GM23248 (cell line): ENCODE data around the gene USP20. TPM values are rescaled to one million over a fixed set of nuclear protein-coding genes. Genes with fewer than 3 reads are reported as not detected.

Experiments
- DNase-seq: peaks from one replicate; pipeline ENCODE4 v3.0.0-alpha.2; 2015
- H2AFZ ChIP-seq: fragments of 200-600 bp; sonication (generic); 2 replicates; pipeline ENCODE4 v1.6.1; 2016; ENCODE audit warnings: antibody characterized with exemption
- H3F3A ChIP-seq: fragments of 200-600 bp; sonication (generic); 2 replicates; pipeline ENCODE4 v1.6.1; 2016; ENCODE audit warnings: mild to moderate bottlenecking, antibody characterized with exemption, mixed run types; ENCODE audit not compliant: insufficient read depth
- H3K27ac ChIP-seq: fragments of 200-600 bp; sonication (generic); 2 replicates; pipeline ENCODE4 v1.5.1; 2016; ENCODE audit warnings: mild to moderate bottlenecking
- H3K27me3 ChIP-seq: fragments of 200-600 bp; sonication (generic); replicated peaks from 2 replicates; pipeline ENCODE4 v1.6.1; 2016; ENCODE audit warnings: mild to moderate bottlenecking; ENCODE audit not compliant: insufficient read depth
- H3K36me3 ChIP-seq: fragments of 200-600 bp; sonication (generic); 2 replicates; pipeline ENCODE4 v1.6.1; 2016; ENCODE audit warnings: low read depth, mild to moderate bottlenecking
- H3K4me1 ChIP-seq: fragments of 200-600 bp; sonication (generic); 2 replicates; pipeline ENCODE4 v1.6.1; 2016; ENCODE audit warnings: mild to moderate bottlenecking; ENCODE audit not compliant: insufficient read depth
- H3K4me2 ChIP-seq: fragments of 200-600 bp; sonication (generic); one replicate; pipeline ENCODE4 v1.6.1; 2016; ENCODE audit warnings: mild to moderate bottlenecking; ENCODE audit not compliant: unreplicated experiment
- H3K4me3 ChIP-seq: fragments of 200-600 bp; sonication (generic); 2 replicates; pipeline ENCODE4 v1.5.1; 2016; ENCODE audit warnings: mild to moderate bottlenecking
- H3K79me2 ChIP-seq: fragments of 200-600 bp; sonication (generic); 2 replicates; pipeline ENCODE4 v1.6.1; 2016; ENCODE audit warnings: mild to moderate bottlenecking; ENCODE audit not compliant: insufficient read depth
- H3K9ac ChIP-seq: fragments of 200-600 bp; sonication (generic); 2 replicates; pipeline ENCODE4 v1.6.1; 2016; ENCODE audit warnings: mild to moderate bottlenecking
- H3K9me2 ChIP-seq: fragments of 200-600 bp; sonication (generic); 2 replicates; pipeline ENCODE4 v1.6.1; 2016; ENCODE audit warnings: mixed run types, mild to moderate bottlenecking, moderate library complexity; ENCODE audit not compliant: insufficient read depth
- H3K9me3 ChIP-seq: fragments of 200-600 bp; sonication (generic); one replicate; pipeline ENCODE4 v1.6.1; 2017; ENCODE audit warnings: low read depth
- H4K20me1 ChIP-seq: fragments of 200-600 bp; sonication (generic); 2 replicates; pipeline ENCODE4 v1.6.0; 2016; ENCODE audit not compliant: insufficient read depth
- EZH2 ChIP-seq: fragments of 200-600 bp; sonication (generic); IDR thresholded peaks from 2 replicates; pipeline ENCODE4 v1.6.1; 2018; ENCODE audit warnings: antibody characterized with exemption, mild to moderate bottlenecking; ENCODE audit not compliant: insufficient read depth, poor library complexity, severe bottlenecking
- EZH2phosphoT487 ChIP-seq: fragments of 200-600 bp; sonication (generic); IDR thresholded peaks from 2 replicates; pipeline ENCODE4 v1.6.1; 2018; ENCODE audit warnings: antibody characterized with exemption, moderate library complexity, mild to moderate bottlenecking, low read depth; ENCODE audit not compliant: insufficient read depth
- WGBS, 2 experiments: methylation state at CpG; one replicate each; pipeline ENCODE4 v1.1.6; 2015 to 2017; ENCODE audit warnings: low lambda C conversion rate in 2 of 2, low coverage in 1 of 2; ENCODE audit errors: missing lambda C conversion rate in 2 of 2; 5-methylcytosine and 5-hydroxymethylcytosine counted together
- in situ Hi-C: fragments of 300-500 bp; cut with MboI; formaldehyde crosslinking; loops from 2 replicates; pipeline ENCODE4 v1.15.0; 2020
- polyA plus RNA-seq: library from polyadenylated mRNA; unstranded; fragments of >200 nt; fragmentation: Nextera tagmentation; extraction: Ambion mirVana; gene quantifications from 2 replicates; pipeline ENCODE4 v1.2.1, GENCODE V29; 2016
- total RNA-seq: library from RNA; depleted of rRNA; stranded (reverse); fragments of >200 nt; shearing (Covaris generic); gene quantifications from 2 replicates; pipeline ENCODE4 v1.2.3, GENCODE V29; 2014

Gene USP20
- total and polyA plus RNA-seq, 2 experiments from 2014 or later, result 10.3 to 15.8 TPM

DNA sequence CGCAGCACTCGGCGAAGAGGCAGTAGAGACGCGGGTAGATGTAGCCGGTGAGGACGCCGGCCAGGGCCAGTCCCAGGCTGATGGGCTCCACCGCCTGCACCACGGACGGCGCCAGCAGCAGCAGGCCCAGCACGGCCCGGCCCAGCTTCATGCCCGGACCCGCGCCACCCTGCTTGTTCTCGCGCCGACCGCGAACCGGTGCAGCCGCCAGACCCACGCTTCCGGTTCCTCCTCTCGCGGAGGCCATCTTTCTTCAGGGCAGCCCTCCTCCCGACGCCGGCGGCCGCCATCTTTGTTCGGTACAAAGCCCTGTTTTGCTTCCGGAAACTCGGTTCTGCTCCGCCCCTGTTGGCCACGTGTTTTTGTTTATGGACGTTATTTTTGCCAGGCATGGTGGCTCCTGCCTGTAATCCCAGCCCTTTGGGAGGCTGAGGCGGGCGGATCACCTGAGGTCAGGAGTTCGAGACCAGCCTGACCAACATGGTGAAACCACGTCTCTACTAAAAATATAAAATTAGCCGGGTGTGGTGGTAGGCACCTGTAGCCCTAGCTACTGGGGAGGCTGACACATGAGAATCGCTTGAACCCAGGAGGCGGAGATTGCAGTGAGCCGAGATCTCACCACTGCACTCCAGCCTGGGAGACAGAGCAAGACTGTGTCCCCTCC, 11.2 kb upstream of the USP20 start, which contains the start of gene TOR1A:
Gene TOR1A, minus strand, starts transcription at position 202 of the 667 bp plus-strand sequence. Its CDS starts 51 bp downstream, at position 151.
- WGBS, 2 experiments, result 4 to 5% methylated on average over 47 of the region's 47 CpGs

DNA sequence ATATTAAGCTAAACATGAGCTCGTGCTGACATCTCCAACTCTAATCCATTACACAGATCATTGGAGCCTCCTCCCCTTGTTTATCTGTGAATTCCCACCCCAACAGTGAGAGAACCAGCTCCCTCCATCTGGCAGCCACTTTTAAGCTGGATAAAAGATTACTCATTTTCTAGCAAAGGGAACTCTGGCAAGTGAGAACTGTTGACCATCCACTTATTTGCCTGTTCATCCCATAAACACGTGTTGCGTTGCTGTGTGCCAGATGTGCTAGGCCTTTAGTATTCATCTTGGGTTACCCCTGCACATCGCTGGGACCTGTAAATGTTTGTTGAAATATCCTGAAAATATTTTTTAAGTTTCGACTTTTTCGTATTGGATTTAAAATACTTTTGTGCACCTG, 8.9 kb upstream of the USP20 start:
- no peak for TF ChIP-seq EZH2
- TF ChIP-seq EZH2phosphoT487, result no peak
- Histone ChIP-seq H3K4me2 (no peak overlapping the region), H3K79me2 (peaks cover 19% of the 10 kb centered on the region), H3K27me3 (no peaks in the 10 kb centered on the region), H2AFZ (no peak overlapping the region), H3K4me1 (no peaks in the 10 kb centered on the region), H3K27ac (no peak overlapping the region), H3K9ac (no peak overlapping the region), H3K9me2 (no peaks in the 10 kb centered on the region), H4K20me1 (no peaks in the 10 kb centered on the region), H3K4me3 (no peak overlapping the region), H3K9me3 (no peaks in the 10 kb centered on the region), H3F3A (peaks cover 10% of the 10 kb centered on the region; the same call in 1 of the 2 replicates), H3K36me3 (peaks cover 24% of the 10 kb centered on the region; the same call in 1 of the 2 replicates)
- peak; percentile 8 for DNase-seq
- in situ Hi-C loops, result no loop called here
- WGBS, 2 experiments, result 50 to 55% methylated on average over 6 of the region's 6 CpGs

More for the DNA sequence above, 11.2 kb upstream of the USP20 start, which contains the start of gene TOR1A:
- Histone ChIP-seq H3K27ac (peak within 1 kb of the TSS; percentile 56), H2AFZ (peak within 1 kb of the TSS; percentile 55), H3K79me2 (peaks cover 39% of the 10 kb centered on the region), H3K27me3 (no peaks in the 10 kb centered on the region), H3K9me2 (no peaks in the 10 kb centered on the region), H3K4me2 (peak within 1 kb of the TSS; percentile 88), H3F3A (peaks cover 10% of the 10 kb centered on the region; the same call in 1 of the 2 replicates), H4K20me1 (no peaks in the 10 kb centered on the region), H3K4me1 (no peaks in the 10 kb centered on the region), H3K36me3 (peaks cover 26% of the 10 kb centered on the region; the same call in 1 of the 2 replicates), H3K4me3 (peak within 1 kb of the TSS; percentile 87), H3K9ac (peak within 1 kb of the TSS; percentile 94), H3K9me3 (no peaks in the 10 kb centered on the region)
- in situ Hi-C loops, result no loop called here
- peak; percentile 97 for DNase-seq
- TF ChIP-seq EZH2phosphoT487 (no peak), EZH2 (no peak)

DNA sequence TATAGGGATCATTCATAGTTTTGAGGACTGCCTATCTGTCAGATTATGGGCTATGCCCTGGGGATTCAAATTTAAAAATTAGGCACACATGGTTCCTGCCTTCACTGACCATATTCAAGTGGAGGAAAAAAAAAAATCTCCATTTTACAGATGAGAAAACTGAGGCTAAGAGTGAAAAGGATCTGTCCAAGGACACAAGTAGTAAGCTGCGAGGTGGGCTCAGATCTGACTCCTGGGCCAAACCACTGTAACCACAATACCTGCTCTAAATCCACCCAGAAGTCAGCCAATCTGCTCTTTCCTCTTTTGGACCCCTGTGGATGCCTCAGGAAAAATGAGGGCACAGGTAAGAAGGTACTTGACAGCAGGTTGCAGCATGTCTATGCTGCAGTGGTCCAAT, 8.5 kb upstream of the USP20 start:
- H2AFZ ChIP-seq, result no peak overlapping the region
- no peaks in the 10 kb centered on the region for H3K27me3 ChIP-seq
- 97 to 100% methylated on average over 1 of the region's 1 CpG for WGBS, 2 experiments
- no peak overlapping the region for H3K9ac ChIP-seq
- peaks cover 15% of the 10 kb centered on the region for H3K79me2 ChIP-seq
- peaks cover 23% of the 10 kb centered on the region; the same call in 1 of the 2 replicates for H3K36me3 ChIP-seq
- no peak overlapping the region for H3K4me2 ChIP-seq
- no peak overlapping the region for H3K4me3 ChIP-seq
- no peak for DNase-seq
- H3K4me1 ChIP-seq, result no peaks in the 10 kb centered on the region
- TF ChIP-seq EZH2phosphoT487, result no peak
- TF ChIP-seq EZH2, result no peak
- H3K9me2 ChIP-seq, result no peaks in the 10 kb centered on the region
- no peak overlapping the region for H3K27ac ChIP-seq
- no peaks in the 10 kb centered on the region for H3K9me3 ChIP-seq
- in situ Hi-C loops, result no loop called here
- peaks cover 10% of the 10 kb centered on the region; the same call in 1 of the 2 replicates for H3F3A ChIP-seq
- H4K20me1 ChIP-seq, result no peaks in the 10 kb centered on the region

DNA sequence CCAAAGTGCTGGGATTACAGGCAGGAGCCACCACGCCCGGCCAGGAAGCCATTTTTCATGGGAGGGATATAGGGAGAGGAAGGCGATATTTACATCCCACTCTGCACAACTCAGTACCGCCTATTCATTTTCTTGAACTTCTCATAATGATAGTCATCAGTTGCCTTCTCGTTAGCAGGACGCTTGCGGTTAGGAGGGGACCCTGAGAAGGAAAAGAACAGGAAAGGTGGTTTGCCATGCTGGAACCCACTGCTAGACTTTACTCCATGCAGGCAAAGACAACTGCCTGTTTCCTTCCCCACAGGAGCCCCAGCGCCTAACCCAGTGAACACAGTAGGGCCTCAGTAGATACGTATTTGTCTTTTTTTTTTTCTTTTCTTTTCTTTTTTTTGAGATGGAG, 7.2 kb upstream of the USP20 start:
- H3K4me1 ChIP-seq, result no peaks in the 10 kb centered on the region
- no peaks in the 10 kb centered on the region for H3K9me3 ChIP-seq
- no peak overlapping the region for H2AFZ ChIP-seq
- no peaks in the 10 kb centered on the region for H3K27me3 ChIP-seq
- H3K27ac ChIP-seq, result no peak overlapping the region
- peaks cover 31% of the 10 kb centered on the region; the same call in 1 of the 2 replicates for H3K36me3 ChIP-seq
- H3K9me2 ChIP-seq, result no peaks in the 10 kb centered on the region
- 93 to 95% methylated on average over 9 of the region's 9 CpGs for WGBS, 2 experiments
- H4K20me1 ChIP-seq, result no peaks in the 10 kb centered on the region
- DNase-seq, result no peak
- H3F3A ChIP-seq, result peaks cover 10% of the 10 kb centered on the region; the same call in 1 of the 2 replicates
- no peak overlapping the region for H3K9ac ChIP-seq
- no peak overlapping the region for H3K4me2 ChIP-seq
- no peak overlapping the region for H3K4me3 ChIP-seq
- in situ Hi-C loops, result no loop called here
- TF ChIP-seq EZH2 (no peak), EZH2phosphoT487 (no peak)
- H3K79me2 ChIP-seq, result peaks cover 5% of the 10 kb centered on the region
